GM23248 (cell line): ENCODE results near the gene LCNL1.

Source experiments
- EZH2 ChIP-seq: fragments of 200-600 bp; sonication (generic); IDR thresholded peaks from 2 replicates; pipeline ENCODE4 v1.6.1; 2018; ENCODE audit warnings: antibody characterized with exemption, mild to moderate bottlenecking; ENCODE audit not compliant: insufficient read depth, poor library complexity, severe bottlenecking
- EZH2phosphoT487 ChIP-seq: fragments of 200-600 bp; sonication (generic); IDR thresholded peaks from 2 replicates; pipeline ENCODE4 v1.6.1; 2018; ENCODE audit warnings: antibody characterized with exemption, moderate library complexity, mild to moderate bottlenecking, low read depth; ENCODE audit not compliant: insufficient read depth

DNA sequence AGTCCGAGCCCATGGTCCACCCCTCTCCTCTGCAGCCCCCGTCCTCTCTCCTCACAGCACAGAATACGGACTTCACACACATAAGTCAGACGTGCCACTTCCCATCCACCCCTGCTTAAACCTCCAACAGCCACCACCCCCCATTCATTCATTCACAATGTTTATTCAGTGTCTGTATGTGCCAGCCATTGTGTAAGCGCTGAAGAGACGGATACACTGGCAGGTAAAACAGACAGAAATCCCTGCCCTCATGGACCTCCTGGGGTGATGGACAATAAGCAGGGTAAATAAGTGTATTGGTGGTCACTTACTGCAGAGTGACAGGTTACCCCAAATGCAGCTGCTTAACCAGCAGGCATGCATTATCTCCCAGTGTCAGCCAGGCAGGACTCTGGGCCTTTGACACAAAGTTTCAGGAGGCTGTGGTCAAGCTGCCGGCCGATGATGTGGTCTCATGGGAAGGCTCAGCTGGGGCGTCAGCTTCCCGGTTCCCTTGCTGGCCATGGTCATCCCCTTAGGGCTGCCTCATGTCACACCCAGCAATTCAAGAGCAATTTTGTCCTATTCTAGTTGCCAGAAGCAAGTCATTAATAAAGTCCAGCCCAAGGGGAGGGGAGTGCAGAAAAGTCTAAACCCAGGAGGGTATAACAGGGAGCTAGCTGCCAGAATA, 7.6 kb downstream of the LCNL1 start:
- TF ChIP-seq EZH2, result no peak
- no peak for TF ChIP-seq EZH2phosphoT487
